ENCODE measurements around the gene IFI27L1.

DNA sequence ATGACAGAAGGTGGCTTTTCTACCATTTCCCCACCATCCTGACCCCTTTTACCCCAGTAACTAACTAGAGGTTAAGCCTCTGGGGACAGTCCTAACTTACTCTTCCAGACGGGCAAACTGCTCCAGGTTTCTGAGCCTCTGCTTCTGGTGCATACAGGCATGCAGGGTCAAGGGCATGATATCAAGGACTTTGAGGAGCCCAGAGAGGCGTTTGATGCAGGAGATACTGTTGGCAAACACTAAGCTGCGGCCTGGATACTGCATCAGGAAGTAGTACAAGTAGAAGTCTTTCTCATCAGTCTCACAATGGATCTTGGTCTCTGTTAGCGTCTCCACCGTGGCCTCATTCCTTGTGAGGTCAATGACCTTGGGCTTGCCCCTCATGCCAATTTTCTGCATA, 21.1 kb upstream of the IFI27L1 start:
- TF ChIP-seq, protein P1, sequence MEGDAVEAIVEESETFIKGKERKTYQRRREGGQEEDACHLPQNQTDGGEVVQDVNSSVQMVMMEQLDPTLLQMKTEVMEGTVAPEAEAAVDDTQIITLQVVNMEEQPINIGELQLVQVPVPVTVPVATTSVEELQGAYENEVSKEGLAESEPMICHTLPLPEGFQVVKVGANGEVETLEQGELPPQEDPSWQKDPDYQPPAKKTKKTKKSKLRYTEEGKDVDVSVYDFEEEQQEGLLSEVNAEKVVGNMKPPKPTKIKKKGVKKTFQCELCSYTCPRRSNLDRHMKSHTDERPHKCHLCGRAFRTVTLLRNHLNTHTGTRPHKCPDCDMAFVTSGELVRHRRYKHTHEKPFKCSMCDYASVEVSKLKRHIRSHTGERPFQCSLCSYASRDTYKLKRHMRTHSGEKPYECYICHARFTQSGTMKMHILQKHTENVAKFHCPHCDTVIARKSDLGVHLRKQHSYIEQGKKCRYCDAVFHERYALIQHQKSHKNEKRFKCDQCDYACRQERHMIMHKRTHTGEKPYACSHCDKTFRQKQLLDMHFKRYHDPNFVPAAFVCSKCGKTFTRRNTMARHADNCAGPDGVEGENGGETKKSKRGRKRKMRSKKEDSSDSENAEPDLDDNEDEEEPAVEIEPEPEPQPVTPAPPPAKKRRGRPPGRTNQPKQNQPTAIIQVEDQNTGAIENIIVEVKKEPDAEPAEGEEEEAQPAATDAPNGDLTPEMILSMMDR (IDR thresholded peaks at IDR 0.05 in 2 of 3, conservative IDR thresholded peaks at IDR 0.05 in 1 of 3; ENCODE audit: borderline replicate concordance in 1 of 3, insufficient read depth in 1 of 3, low read depth in 2 of 3, low read length in 2 of 3) = no peak
- no peak for TF ChIP-seq POLR2AphosphoS5 (IDR thresholded peaks at IDR 0.05; ENCODE audit: low read depth, low read length)
- TF ChIP-seq POLR2A (IDR thresholded peaks at IDR 0.05; ENCODE audit: borderline replicate concordance, extremely low read depth, insufficient read depth, insufficient read length) = no peak
- no peak for TF ChIP-seq RAD21 (IDR thresholded peaks at IDR 0.05; ENCODE audit: low read depth)
- TF ChIP-seq, protein P2, sequence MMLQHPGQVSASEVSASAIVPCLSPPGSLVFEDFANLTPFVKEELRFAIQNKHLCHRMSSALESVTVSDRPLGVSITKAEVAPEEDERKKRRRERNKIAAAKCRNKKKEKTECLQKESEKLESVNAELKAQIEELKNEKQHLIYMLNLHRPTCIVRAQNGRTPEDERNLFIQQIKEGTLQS (IDR thresholded peaks at IDR 0.05) = no peak

Data from HCT116 (cell line).